HG03139 (cell line): ENCODE measurements around the gene ASPM.
"Not testable (repeated sequence)": the region's sequence is repeated elsewhere in the genome, so short reads cannot be mapped to it uniquely, and the experiment has no call there.

Experiments used
- ATAC-seq: cut with Tn5 transposase; IDR thresholded peaks from one replicate; pipeline ENCODE4 v1.9.1; 2021; ENCODE audit not compliant: unreplicated experiment

ASPM gene

GRCh38 chr1:197083474-197083873 lies 63.0 kb downstream of the ASPM start:
- no peak for ATAC-seq

GRCh38 chr1:197081117-197081753 lies 65.2 kb downstream of the ASPM start:
- ATAC-seq: no peak

DNA sequence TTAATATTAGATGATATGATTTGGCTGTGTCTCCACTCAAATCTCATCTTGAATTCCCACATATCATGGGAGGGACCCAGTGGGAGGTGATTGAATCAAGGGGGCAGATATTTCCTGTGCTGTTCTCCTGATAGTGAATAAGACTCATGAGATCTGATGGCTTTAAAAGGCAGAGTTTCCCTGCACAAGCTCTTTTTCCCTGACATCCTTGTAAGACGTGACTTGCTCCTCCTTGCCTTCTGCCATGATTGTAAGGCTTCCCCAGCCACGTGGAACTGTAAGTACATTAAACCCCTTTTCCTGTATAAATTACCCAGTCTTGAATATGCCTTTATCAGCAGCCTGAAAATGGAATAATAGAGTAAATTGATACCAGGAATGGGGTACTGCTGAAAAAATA lies 66.1 kb downstream of the ASPM start:
- ATAC-seq: no peak

GRCh38 chr1:197076585-197076984 lies 69.9 kb downstream of the ASPM start:
- no peak for ATAC-seq

DNA sequence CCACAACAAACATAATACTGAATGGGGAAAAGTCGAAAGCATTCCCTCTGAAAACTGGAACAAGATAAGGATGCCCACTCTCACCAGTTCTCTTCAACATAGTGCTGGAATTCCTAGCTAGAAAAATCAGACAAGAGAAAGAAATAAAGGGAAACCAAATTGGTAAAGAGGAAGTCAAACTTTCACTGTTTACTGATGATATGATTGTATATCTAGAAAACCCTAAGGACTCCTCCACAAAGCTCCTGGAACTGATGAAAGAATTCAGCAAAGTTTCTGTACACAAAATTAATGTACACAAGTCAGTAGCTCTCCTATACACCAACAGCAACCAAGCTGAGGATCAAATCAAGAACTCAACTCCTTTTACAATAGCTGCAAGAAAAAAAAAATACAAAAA lies 72.5 kb downstream of the ASPM start:
- no peak for ATAC-seq

DNA sequence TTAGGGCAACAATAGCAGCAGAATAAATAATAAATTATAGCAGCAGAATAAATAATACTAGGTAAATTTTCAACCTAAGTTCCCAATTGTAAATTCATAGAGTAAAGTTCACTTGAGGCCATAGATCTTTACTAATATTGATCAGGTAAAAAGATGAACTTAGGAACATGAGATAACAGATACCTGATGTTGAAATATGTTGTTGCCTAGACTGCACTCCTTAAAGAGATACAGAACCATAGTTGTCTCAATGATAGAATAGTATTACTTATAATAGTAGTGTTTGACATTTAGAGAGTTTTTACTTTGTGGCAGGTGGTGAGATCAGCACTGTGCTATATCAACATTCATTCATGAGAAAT lies 79.0 kb downstream of the ASPM start:
- ATAC-seq: no peak

- ATAC-seq: no peak
These were observed 79.6 kb downstream of the ASPM start, which contains the start of gene F13B for GRCh38 chr1:197066719-197067456. Gene F13B, minus strand, starts transcription at chr1:197067260. Its CDS starts 37 bp downstream, at chr1:197067223.

DNA sequence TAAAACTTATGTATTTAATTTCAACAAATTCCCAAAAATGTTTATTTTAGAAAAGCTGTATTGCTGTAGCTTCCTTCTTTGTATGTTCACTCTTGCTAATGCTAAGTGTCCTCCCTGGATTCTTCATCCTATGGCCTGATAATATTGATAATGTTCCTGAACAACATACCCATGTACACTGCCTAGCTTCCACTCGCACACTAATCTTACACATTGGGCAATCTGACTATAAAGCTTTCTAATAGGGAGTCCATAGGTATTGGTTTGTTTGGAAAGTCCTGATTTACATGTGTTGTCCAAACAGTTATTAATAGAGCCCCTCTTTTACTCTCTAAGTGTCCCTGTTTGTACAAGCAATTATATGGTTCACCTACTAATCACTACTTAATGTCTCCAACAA lies 80.2 kb downstream of the ASPM start:
- ATAC-seq: no peak

DNA sequence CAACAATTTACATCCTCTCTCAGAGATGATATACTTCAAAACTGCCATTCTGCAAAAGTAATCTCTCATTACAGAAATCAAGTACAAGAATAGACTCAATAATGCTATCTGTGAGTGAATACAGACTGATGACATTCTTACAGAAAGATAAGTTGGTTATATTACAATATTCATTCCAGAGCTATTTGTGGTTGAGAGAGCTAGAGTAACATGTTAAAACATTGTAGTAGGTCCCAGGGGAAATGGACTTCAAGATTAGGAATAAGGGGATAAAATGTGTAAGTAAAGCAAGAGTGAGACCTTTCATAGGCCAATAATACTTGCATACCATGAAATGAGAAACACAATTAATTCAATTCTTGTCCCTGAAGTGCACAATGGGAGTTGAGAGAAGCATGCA lies 80.9 kb downstream of the ASPM start:
- no peak for ATAC-seq

DNA sequence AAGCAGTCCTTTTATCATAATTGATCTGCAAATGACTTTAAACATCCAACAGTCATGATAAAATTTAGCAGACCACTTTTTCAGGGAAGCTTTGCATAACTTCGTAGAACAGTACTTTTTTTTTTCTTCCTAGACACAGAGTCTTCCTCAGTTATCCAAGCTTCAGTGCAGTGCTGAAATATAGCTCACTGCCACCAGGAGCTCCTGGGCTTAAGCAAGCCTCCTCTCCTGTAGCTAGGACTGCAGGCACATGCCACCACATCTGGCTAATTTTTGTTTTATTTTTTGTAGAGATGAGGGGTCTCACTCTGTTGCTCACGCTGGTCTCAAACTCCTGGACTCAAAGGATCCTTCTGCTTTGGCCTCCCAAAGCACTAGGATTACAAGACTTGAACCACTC lies 83.3 kb downstream of the ASPM start:
- no peak for ATAC-seq

DNA sequence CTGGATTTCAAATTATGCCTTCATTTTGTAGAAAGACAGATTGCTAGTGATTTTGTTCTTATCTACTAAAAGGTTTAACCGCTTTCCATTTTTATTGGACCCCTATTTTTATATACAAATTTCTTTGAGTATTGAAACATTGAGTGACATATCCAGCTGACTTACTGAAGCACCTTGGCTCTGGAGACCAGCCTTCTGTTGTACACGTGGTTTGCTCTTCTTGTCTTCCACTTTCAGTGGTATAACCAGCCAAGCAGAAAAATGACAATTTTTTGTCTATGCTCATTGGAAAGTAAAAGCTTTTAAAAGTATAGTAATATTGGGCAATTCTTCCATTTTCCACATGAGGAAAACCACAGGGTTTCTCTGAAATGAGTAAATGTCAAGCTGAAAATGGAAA lies 83.8 kb downstream of the ASPM start:
- ATAC-seq: peak; percentile 94

DNA sequence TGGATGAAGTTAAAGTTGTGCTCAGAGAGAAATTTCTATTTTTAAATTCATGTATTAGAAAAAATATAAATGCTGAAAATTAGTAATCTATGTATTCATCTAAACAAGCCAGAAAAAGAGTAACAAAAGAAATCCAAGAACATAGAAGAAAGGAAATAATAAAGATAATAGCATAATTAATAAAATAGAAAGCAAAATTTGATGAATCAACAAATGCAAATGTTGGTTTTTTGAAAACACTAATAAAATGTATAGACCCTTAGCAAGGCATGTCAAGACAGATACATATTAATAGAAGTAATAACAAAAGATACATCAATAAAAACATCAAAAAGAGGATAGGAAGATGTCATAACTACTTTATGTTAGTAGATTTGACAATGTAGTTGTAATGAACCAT lies 97.4 kb downstream of the ASPM start:
- no peak for ATAC-seq

DNA sequence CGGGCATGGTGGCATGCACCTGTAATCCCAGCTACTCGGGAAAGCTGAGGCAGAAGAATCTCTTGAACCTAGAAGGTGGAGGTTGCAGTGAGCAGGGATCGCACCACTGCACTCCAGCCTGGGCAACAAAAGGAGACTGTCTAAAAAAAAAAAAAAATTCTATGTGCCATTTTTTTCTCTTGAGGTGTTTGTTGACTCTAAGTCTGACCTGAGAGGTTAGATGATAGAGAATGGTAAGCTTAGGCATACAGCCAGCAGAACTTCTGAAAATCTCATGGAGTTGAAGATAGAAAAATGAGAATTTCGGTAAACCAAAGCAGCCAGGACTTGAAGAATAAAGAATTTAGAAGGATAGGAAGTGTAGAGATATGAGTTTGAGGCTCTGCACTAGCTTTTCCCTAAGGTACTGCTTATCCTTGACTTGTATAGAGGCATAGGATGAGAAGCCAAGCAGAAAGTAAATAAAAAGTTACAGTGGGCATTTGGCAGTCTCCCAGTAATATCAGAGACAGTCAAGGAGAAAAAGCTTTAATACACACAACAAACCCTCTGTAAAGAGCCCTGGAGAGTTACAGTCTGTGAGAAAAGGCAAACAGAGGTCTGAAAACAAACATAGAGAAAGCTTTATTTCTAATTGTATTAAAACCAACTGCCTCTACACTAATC lies 103.7 kb downstream of the ASPM start:
- no peak for ATAC-seq

DNA sequence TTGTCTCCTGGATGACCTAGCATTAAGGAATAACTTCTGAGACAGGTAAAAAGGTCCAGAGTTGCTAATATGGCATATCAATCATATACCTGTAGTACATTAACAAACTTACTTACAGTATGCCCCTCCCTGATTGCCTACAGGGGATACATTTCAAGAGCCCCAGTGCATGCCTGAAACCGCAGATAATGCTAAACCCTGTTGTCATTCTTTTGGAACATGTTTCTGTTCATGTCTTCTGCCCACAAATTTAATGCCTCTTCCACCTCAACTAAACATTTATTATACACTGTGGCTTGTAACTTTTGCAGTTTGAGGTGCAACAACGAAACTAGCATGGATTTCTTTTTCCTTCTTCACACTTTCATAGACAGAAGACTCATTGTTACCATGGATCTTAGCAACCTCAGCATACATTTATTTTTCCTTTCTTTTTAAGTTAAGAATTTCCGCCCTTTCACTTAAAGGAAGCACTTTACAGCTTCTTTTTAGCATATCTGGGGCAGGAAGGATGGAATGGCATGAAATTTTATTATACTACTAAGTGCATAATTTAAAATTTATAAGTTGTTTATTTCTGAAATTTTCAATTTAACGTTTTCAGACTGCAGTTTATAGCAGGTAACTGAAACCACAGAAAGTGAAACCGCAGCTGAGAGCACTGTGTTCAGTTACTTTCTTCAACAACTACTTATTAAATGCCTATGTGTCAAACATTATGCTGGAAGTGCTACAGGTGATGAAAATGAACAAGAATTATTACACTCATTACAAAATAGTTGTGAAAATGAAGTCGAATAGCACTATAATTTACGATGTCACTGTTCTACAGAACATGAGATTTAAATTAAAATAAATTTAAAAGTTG lies 104.7 kb downstream of the ASPM start:
- no peak for ATAC-seq

DNA sequence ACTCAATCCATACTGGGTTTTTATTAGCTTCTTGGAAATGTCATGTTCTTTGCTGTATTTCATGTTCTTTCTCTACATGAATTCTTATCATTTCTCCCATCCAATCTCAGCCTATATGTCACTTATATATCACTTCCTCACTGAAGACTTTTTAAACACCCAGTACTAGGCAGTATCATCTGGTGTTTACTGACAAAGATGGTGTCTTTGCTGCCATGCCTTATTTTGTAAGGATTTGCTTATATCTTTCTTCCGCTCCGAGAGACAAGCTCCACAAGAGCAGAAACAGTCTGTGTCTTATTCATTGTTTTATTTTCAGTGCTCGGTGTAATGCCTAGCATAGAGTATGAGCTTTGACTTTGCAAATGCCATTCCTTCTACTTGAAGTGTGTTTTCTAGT lies 109.6 kb downstream of the ASPM start:
- ATAC-seq: no peak

GRCh38 chr1:197034631-197035339 lies 111.7 kb downstream of the ASPM start:
- not testable (repeated sequence) for ATAC-seq
